Measurements from ENCODE around the gene CNBP. TPM values are rescaled to one million over a fixed set of nuclear protein-coding genes. Genes with fewer than 3 reads are reported as not detected.

Gene CNBP
- total and polyA plus RNA-seq, 2 of the 13 experiments (the other 11 are each of a cell fraction or from before 2014, with no cell fraction given) = 282 to 354 TPM

DNA sequence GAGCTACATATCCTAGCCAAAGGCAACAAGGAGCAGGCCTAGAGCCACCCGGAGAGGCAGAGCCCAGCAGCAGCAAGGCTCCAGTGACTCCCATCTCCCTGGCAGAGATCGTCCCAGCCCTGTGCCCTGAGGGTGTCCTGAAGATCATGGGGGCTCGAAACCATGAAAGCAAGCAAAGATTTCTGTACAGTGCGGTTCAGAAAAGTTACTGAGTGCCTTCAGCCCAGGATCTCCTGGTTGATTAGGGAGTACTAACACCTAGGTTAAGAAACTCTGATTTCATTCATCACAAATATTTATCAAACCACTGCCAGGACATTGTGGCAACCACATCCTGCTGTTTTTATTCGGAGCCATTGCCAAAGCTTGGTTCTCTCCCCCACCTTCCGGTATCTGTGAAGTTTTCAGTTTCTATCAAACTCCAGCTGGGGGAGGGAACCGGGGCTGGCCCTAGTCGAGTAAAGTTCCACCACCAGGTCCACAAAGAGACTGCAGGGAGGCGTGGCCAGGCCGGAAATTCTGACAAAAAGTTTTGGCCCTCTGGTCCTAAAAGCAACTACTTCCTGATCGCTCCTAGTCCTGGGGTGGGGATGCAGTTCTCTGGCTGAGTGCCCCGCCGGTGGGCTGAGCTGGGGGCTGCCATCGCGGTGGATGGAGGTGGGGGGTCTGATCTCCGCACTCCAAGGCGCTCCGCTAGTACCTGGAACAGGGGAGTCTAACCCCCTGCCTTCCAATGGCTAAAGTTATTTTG lies 63.3 kb downstream of the CNBP start (continued):
- TF ChIP-seq, protein P1, sequence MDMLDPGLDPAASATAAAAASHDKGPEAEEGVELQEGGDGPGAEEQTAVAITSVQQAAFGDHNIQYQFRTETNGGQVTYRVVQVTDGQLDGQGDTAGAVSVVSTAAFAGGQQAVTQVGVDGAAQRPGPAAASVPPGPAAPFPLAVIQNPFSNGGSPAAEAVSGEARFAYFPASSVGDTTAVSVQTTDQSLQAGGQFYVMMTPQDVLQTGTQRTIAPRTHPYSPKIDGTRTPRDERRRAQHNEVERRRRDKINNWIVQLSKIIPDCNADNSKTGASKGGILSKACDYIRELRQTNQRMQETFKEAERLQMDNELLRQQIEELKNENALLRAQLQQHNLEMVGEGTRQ (IDR thresholded peaks at IDR 0.05; ENCODE audit: low read depth, low read length) = no peak
- TF ChIP-seq, protein P1 (CRISPR knock-in tag; IDR thresholded peaks at IDR 0.05; ENCODE audit: borderline replicate concordance) = no peak
- peak; percentile 60; the same call in 1 of the 2 replicates for TF ChIP-seq SP4 (CRISPR knock-in tag; IDR thresholded peaks at IDR 0.05)
- peak; percentile 62 for TF ChIP-seq ELF1 (CRISPR knock-in tag; IDR thresholded peaks at IDR 0.05)
- TF ChIP-seq ZNF670 (CRISPR knock-in tag; IDR thresholded peaks at IDR 0.05; ENCODE audit: borderline replicate concordance) = no peak
- TF ChIP-seq ZFP41 (CRISPR knock-in tag; IDR thresholded peaks at IDR 0.05; ENCODE audit: borderline replicate concordance) = no peak
- no peak for TF ChIP-seq ZNF180 (CRISPR knock-in tag; IDR thresholded peaks at IDR 0.05; ENCODE audit: borderline replicate concordance, low read depth)
- TF ChIP-seq ZNF83 (CRISPR knock-in tag; IDR thresholded peaks at IDR 0.05; ENCODE audit: borderline replicate concordance) = no peak
- TF ChIP-seq ZFP62 (CRISPR knock-in tag; IDR thresholded peaks at IDR 0.05) = no peak
- TF ChIP-seq TCF7 (IDR thresholded peaks at IDR 0.05; ENCODE audit: low read depth) = no peak
- TF ChIP-seq NFATC3 (CRISPR knock-in tag; IDR thresholded peaks at IDR 0.05) = no peak
- no peak for TF ChIP-seq ARNTL (CRISPR knock-in tag; IDR thresholded peaks at IDR 0.05)
- 0 out of 2 replicates have a peak, but pooled peaks have one; percentile 23 for TF ChIP-seq ZNF235 (CRISPR knock-in tag; IDR thresholded peaks at IDR 0.05; ENCODE audit: borderline replicate concordance)
- TF ChIP-seq HDAC2 (CRISPR knock-in tag; IDR thresholded peaks at IDR 0.05) = peak; percentile 30; the same call in 1 of the 2 replicates
- TF ChIP-seq ZNF160 (CRISPR knock-in tag; IDR thresholded peaks at IDR 0.05) = no peak
- peak; percentile 66; the same call in 1 of the 2 replicates for TF ChIP-seq ZFP90 (CRISPR knock-in tag; IDR thresholded peaks at IDR 0.05; ENCODE audit: borderline replicate concordance)
- no peak for TF ChIP-seq ZNF660 (CRISPR knock-in tag; IDR thresholded peaks at IDR 0.05; ENCODE audit: borderline replicate concordance, low read depth)
- TF ChIP-seq, protein P2, sequence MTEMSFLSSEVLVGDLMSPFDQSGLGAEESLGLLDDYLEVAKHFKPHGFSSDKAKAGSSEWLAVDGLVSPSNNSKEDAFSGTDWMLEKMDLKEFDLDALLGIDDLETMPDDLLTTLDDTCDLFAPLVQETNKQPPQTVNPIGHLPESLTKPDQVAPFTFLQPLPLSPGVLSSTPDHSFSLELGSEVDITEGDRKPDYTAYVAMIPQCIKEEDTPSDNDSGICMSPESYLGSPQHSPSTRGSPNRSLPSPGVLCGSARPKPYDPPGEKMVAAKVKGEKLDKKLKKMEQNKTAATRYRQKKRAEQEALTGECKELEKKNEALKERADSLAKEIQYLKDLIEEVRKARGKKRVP (CRISPR knock-in tag; IDR thresholded peaks at IDR 0.05) = no peak
- TF ChIP-seq, protein P3, sequence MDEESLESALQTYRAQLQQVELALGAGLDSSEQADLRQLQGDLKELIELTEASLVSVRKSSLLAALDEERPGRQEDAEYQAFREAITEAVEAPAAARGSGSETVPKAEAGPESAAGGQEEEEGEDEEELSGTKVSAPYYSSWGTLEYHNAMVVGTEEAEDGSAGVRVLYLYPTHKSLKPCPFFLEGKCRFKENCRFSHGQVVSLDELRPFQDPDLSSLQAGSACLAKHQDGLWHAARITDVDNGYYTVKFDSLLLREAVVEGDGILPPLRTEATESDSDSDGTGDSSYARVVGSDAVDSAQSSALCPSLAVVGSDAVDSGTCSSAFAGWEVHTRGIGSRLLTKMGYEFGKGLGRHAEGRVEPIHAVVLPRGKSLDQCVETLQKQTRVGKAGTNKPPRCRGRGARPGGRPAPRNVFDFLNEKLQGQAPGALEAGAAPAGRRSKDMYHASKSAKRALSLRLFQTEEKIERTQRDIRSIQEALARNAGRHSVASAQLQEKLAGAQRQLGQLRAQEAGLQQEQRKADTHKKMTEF (CRISPR knock-in tag; IDR thresholded peaks at IDR 0.05) = no peak; the same call in 1 of the 2 replicates
- TF ChIP-seq KAT2B (IDR thresholded peaks at IDR 0.05; ENCODE audit: borderline replicate concordance, low read depth, low read length) = no peak
- TF ChIP-seq ZNF709 (CRISPR knock-in tag; IDR thresholded peaks at IDR 0.05) = 0 out of 2 replicates have a peak, but pooled peaks have one; percentile 17
- no peak for TF ChIP-seq FOXJ3 (CRISPR knock-in tag; IDR thresholded peaks at IDR 0.05; ENCODE audit: borderline replicate concordance)
- TF ChIP-seq, protein P4, sequence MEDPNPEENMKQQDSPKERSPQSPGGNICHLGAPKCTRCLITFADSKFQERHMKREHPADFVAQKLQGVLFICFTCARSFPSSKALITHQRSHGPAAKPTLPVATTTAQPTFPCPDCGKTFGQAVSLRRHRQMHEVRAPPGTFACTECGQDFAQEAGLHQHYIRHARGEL (CRISPR knock-in tag; IDR thresholded peaks at IDR 0.05) = no peak
- TF ChIP-seq SALL1 (CRISPR knock-in tag; IDR thresholded peaks at IDR 0.05) = peak; percentile 42; the same call in 1 of the 2 replicates

Data from HepG2 (cell line).